H1 (cell line): Measurements from ENCODE around the gene LRBA. TPM values are rescaled to one million over a fixed set of nuclear protein-coding genes. Genes with fewer than 3 reads are reported as not detected.

Source experiments
- CTCF ChIA-PET: fragments of 300-600 bp; sonication (Branson Sonifier 250); formaldehyde crosslinking; loops from one replicate; lab custom pipeline; 2021; ENCODE audit not compliant: partially characterized antibody; lab: Charles Lee
- POLR2A ChIA-PET: fragments of 300-600 bp; sonication (Branson Sonifier 250); formaldehyde crosslinking; loops from one replicate; lab custom pipeline; 2021; ENCODE audit warnings: inconsistent platforms; ENCODE audit not compliant: partially characterized antibody; lab: Charles Lee
- DNase-seq, 2 experiments: peaks; one replicate each; pipeline versions ENCODE4 v3.0.0 to v3.0.0-alpha.2; 2010 to 2022; ENCODE audit warnings: low spot score in 2 of 2, low read depth in 1 of 2, mixed read lengths in 1 of 2
- FAIRE-seq: peaks from 2 replicates; lab custom pipeline; 2011; peaks lifted over from hg19 to GRCh38; lab: Jason Lieb, UNC
- H2AFZ ChIP-seq: 2 replicates; pipeline ENCODE4 v1.8.1; 2012; ENCODE audit warnings: low read length, inconsistent platforms
- H2AK5ac ChIP-seq: 2 replicates; pipeline ENCODE4 v1.6.1; 2013; ENCODE audit warnings: low read depth, low read length
- H2BK120ac ChIP-seq: replicated peaks from 2 replicates; pipeline ENCODE3; 2013; ENCODE audit warnings: low read depth, low read length, inconsistent platforms
- H2BK12ac ChIP-seq: 2 replicates; pipeline ENCODE4 v1.6.1; 2013; ENCODE audit warnings: low read depth, low read length
- H2BK15ac ChIP-seq: 2 replicates; pipeline ENCODE4 v1.6.1; 2013; ENCODE audit warnings: low read length
- H2BK20ac ChIP-seq: 2 replicates; pipeline ENCODE4 v1.6.1; 2013; ENCODE audit warnings: low read length
- H2BK5ac ChIP-seq: 2 replicates; pipeline ENCODE4 v1.6.1; 2013; ENCODE audit warnings: low read depth, low read length
- H3K14ac ChIP-seq: 2 replicates; pipeline ENCODE4 v1.6.1; 2013; ENCODE audit warnings: inconsistent platforms; ENCODE audit not compliant: insufficient read length
- H3K18ac ChIP-seq: 2 replicates; pipeline ENCODE4 v1.6.1; 2013; ENCODE audit warnings: low read length; ENCODE audit errors: extremely low read depth
- H3K23ac ChIP-seq: 2 replicates; pipeline ENCODE4 v1.6.1; 2013; ENCODE audit warnings: inconsistent platforms; ENCODE audit not compliant: insufficient read length
- H3K23me2 ChIP-seq: 2 replicates; pipeline ENCODE4 v1.6.1; 2013; ENCODE audit warnings: low read depth, low read length
- H3K27ac ChIP-seq: 2 replicates; pipeline ENCODE4 v1.6.1; 2011; ENCODE audit warnings: low read depth, low read length, inconsistent platforms
- H3K27me3 ChIP-seq, 4 experiments: replicated peaks in 1 of 4; 1 replicate in 1 of 4; 2 replicates in 3 of 4; pipeline versions ENCODE4 v1.6.1 to v1.8.1; 2011 to 2013; ENCODE audit warnings: low read length in 3 of 4, mild to moderate bottlenecking in 3 of 4, inconsistent platforms in 2 of 4, mixed read lengths in 2 of 4, moderate library complexity in 1 of 4; ENCODE audit not compliant: control insufficient read depth in 3 of 4, insufficient read depth in 3 of 4; ENCODE audit errors: extremely low read depth in 1 of 4
- H3K36me3 ChIP-seq, 4 experiments: 2 replicates each; pipeline versions ENCODE4 v1.6.1 to v1.8.1; 2011 to 2013; ENCODE audit warnings: mild to moderate bottlenecking in 4 of 4, low read length in 3 of 4, moderate library complexity in 2 of 4, control low read depth in 1 of 4, inconsistent platforms in 1 of 4; ENCODE audit not compliant: insufficient read depth in 4 of 4, control insufficient read depth in 2 of 4
- H3K4ac ChIP-seq: replicated peaks from 2 replicates; pipeline ENCODE3; 2013; ENCODE audit warnings: low read length, low read depth, mixed read lengths, inconsistent platforms; ENCODE audit not compliant: insufficient read length
- H3K4me1 ChIP-seq, 4 experiments: replicated peaks in 1 of 4; 1 replicate in 1 of 4; 2 replicates in 3 of 4; pipeline versions ENCODE4 v1.6.1 to v1.8.1; 2011 to 2013; ENCODE audit warnings: low read length in 3 of 4, inconsistent platforms in 2 of 4, mixed read lengths in 1 of 4; ENCODE audit not compliant: insufficient read depth in 4 of 4, control insufficient read depth in 3 of 4
- H3K4me2 ChIP-seq, 2 experiments: 2 replicates each; pipeline versions ENCODE4 v1.6.1 to v1.8.1; 2011 to 2013; ENCODE audit warnings: low read depth in 2 of 2, low read length in 2 of 2, control low read depth in 1 of 2, inconsistent platforms in 1 of 2, mild to moderate bottlenecking in 1 of 2; ENCODE audit not compliant: insufficient read depth in 1 of 2
- H3K4me3 ChIP-seq, 4 experiments: fragments of 200-600, 300-600 bp in 1 of 4; sonication (generic), shearing (Covaris generic), sonication (Bioruptor Twin) in 1 of 4; 2 replicates each; pipeline versions ENCODE4 v1.5.1 to v1.8.1; 2011 to 2016; ENCODE audit warnings: low read length in 4 of 4, low read depth in 3 of 4, control low read depth in 2 of 4, inconsistent platforms in 2 of 4, mild to moderate bottlenecking in 2 of 4, mixed read lengths in 1 of 4, moderate library complexity in 1 of 4; ENCODE audit not compliant: insufficient read depth in 2 of 4; ENCODE audit errors: extremely low read depth in 1 of 4
- H3K56ac ChIP-seq: replicated peaks from 2 replicates; pipeline ENCODE3; 2013; ENCODE audit warnings: low read depth, mild to moderate bottlenecking, mixed read lengths, low read length, inconsistent platforms; ENCODE audit not compliant: insufficient read length
- H3K79me1 ChIP-seq: 2 replicates; pipeline ENCODE4 v1.6.1; 2013; ENCODE audit warnings: low read depth, low read length, control low read depth
- H3K79me2 ChIP-seq, 2 experiments: 2 replicates each; pipeline versions ENCODE4 v1.6.1 to v1.8.1; 2012 to 2013; ENCODE audit warnings: low read length in 2 of 2, mild to moderate bottlenecking in 2 of 2, inconsistent platforms in 1 of 2; ENCODE audit not compliant: insufficient read depth in 2 of 2, control insufficient read depth in 1 of 2
- H3K9ac ChIP-seq, 4 experiments: replicated peaks in 1 of 4; 1 replicate in 1 of 4; 2 replicates in 3 of 4; pipeline versions ENCODE4 v1.6.1 to v1.8.1; 2011 to 2013; ENCODE audit warnings: low read depth in 3 of 4, low read length in 3 of 4, control low read depth in 2 of 4, mild to moderate bottlenecking in 2 of 4, moderate library complexity in 2 of 4, inconsistent platforms in 1 of 4; ENCODE audit errors: extremely low read depth in 1 of 4
- H3K9me3 ChIP-seq, 2 experiments: 2 replicates each; pipeline versions ENCODE4 v1.6.1 to v1.8.1; 2012 to 2013; ENCODE audit warnings: mild to moderate bottlenecking in 2 of 2, moderate library complexity in 2 of 2, control low read depth in 1 of 2, inconsistent platforms in 1 of 2, low read depth in 1 of 2, low read length in 1 of 2, mixed read lengths in 1 of 2; ENCODE audit not compliant: insufficient read depth in 2 of 2
- H4K20me1 ChIP-seq, 2 experiments: replicated peaks in 1 of 2; 2 replicates each; pipeline versions ENCODE3 to v1.8.1; 2011 to 2013; ENCODE audit warnings: inconsistent platforms in 2 of 2, low read length in 2 of 2, mild to moderate bottlenecking in 1 of 2; ENCODE audit not compliant: insufficient read depth in 2 of 2, control insufficient read depth in 1 of 2
- H4K5ac ChIP-seq: 2 replicates; pipeline ENCODE4 v1.6.1; 2013; ENCODE audit warnings: low read length, low read depth, mixed read lengths, inconsistent platforms; ENCODE audit not compliant: insufficient read length
- H4K8ac ChIP-seq: 2 replicates; pipeline ENCODE4 v1.8.0; 2013; ENCODE audit warnings: mild to moderate bottlenecking, moderate library complexity, low read length, inconsistent platforms; ENCODE audit not compliant: insufficient read depth; ENCODE audit errors: extremely low read depth
- H4K91ac ChIP-seq: replicated peaks from 2 replicates; pipeline ENCODE3; 2013; ENCODE audit warnings: low read length, mixed read lengths, inconsistent platforms; ENCODE audit not compliant: insufficient read length
- BCL11A ChIP-seq, 2 experiments: IDR thresholded peaks; one replicate each; pipeline ENCODE4 v1.6.1; 2011; ENCODE audit warnings: low read depth in 2 of 2, low read length in 2 of 2, mild to moderate bottlenecking in 2 of 2
- FOSL1 ChIP-seq: IDR thresholded peaks from 2 replicates; pipeline ENCODE4 v1.6.1; 2011; ENCODE audit warnings: mild to moderate bottlenecking, low read depth, low read length, moderate library complexity; ENCODE audit not compliant: insufficient read depth
- GTF2F1 ChIP-seq: IDR thresholded peaks from 2 replicates; pipeline ENCODE4 v1.6.1; 2012; ENCODE audit warnings: low read depth, low read length, improper control_type of control experiment, borderline replicate concordance
- POLR2AphosphoS5 ChIP-seq: IDR thresholded peaks from 2 replicates; pipeline ENCODE4 v1.6.1; 2011; ENCODE audit warnings: low read depth, low read length
- SAP30 ChIP-seq: fragments of 300-600 bp; sonication (generic); IDR thresholded peaks from 2 replicates; pipeline ENCODE4 v1.7.1; 2012; ENCODE audit warnings: low read length, moderate library complexity, mild to moderate bottlenecking, inconsistent platforms; ENCODE audit not compliant: insufficient read depth, insufficient replicate concordance
- TBP ChIP-seq: IDR thresholded peaks from 2 replicates; pipeline ENCODE4 v1.6.1; 2011; ENCODE audit warnings: low read depth, low read length, improper control_type of control experiment
- YY1 ChIP-seq: IDR thresholded peaks from 2 replicates; pipeline ENCODE4 v1.6.1; 2011; ENCODE audit warnings: low read depth, mild to moderate bottlenecking, low read length
- WGBS, 2 experiments: shearing (Covaris generic) in 1 of 2; methylation state at CpG; one replicate each; pipeline versions ENCODE4 v1.1.6 to v1.1.7; 2013 to 2015; ENCODE audit warnings: low lambda C conversion rate in 2 of 2, mixed read lengths in 2 of 2, inconsistent platforms in 1 of 2, low coverage in 1 of 2, missing lambda C conversion rate in 1 of 2; ENCODE audit not compliant: insufficient replicate concordance in 2 of 2, insufficient coverage in 1 of 2, insufficient read length in 1 of 2; ENCODE audit errors: extremely low coverage in 1 of 2, missing lambda C conversion rate in 1 of 2; 5-methylcytosine and 5-hydroxymethylcytosine counted together
- polyA plus RNA-seq, 7 experiments: library from polyadenylated mRNA; depleted of rRNA in 3 of 7; stranded (reverse) in 5 of 7; unstranded in 2 of 7; fragments of >200 nt in 5 of 7; fragments of 200-250 nt in 2 of 7; gene quantifications; 1 replicate in 5 of 7; 2 replicates in 1 of 7; 4 replicates in 1 of 7; pipeline versions ENCODE4 v1.2.1 to v1.2.3, GENCODE V29; 2011 to 2013; ENCODE audit warnings: missing spikeins in 2 of 7, mixed read lengths in 2 of 7
- total RNA-seq: library from RNA; stranded (reverse); fragmentation: NEBNext Ultra II Directional; extraction: Animal tissue kit (Norgen Biotek cat#: 25700); gene quantifications from 2 replicates; pipeline ENCODE4 v1.2.1, GENCODE V29; 2021
- TF ChIP-seq, protein P1 (sequence below): IDR thresholded peaks from 2 replicates; pipeline ENCODE4 v1.6.1; 2012; ENCODE audit warnings: low read length, inconsistent platforms

LRBA gene
- total and polyA plus RNA-seq, 2 of the 8 experiments (the other 6 are each of a cell fraction or from before 2014, with no cell fraction given), result 54.6 to 83.2 TPM

DNA sequence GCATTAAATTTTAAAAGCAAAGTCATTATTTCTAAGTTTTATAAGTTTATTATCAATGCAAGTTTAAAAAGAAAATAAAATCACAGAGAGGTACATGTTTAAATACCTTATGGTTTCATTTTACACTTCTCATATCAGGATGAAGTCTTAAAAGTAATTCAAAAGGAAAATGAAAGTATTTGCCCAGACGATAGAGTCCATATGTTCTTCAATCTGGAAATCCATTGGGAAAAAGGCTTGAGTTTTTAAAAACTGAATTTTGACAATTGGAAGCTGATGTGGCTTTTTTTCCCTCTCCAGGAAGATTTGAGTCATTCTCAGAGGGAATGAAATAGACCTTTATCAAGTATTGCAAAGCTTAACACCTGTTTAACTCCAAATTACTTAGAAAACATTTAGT, 396.0 kb downstream of the LRBA start:
- Histone ChIP-seq H3K56ac (no peak overlapping the region), H3K27ac (no peak overlapping the region), H3K4me1 (peaks cover 0 to 3% (median under 1%) of the 10 kb centered on the region in 4 experiments; a peak in 1 of 7 replicates), H4K8ac (no peak overlapping the region), H4K91ac (no peak overlapping the region), H2BK5ac (no peak overlapping the region), H3K23me2 (no peaks in the 10 kb centered on the region), H3K9me3 (no peaks in the 10 kb centered on the region), H3K4me3 (no peak overlapping the region), H4K5ac (no peak overlapping the region), H2AFZ (no peak overlapping the region), H3K79me1 (no peaks in the 10 kb centered on the region), H3K79me2 (no peaks in the 10 kb centered on the region), H3K36me3 (no peaks in the 10 kb centered on the region), H2BK20ac (no peak overlapping the region), H3K4ac (no peak overlapping the region), H4K20me1 (no peaks in the 10 kb centered on the region), H3K23ac (no peak overlapping the region), H2AK5ac (no peak overlapping the region), H3K9ac (no peak overlapping the region), H3K14ac (no peak overlapping the region), H3K18ac (no peak overlapping the region), H3K27me3 (no peaks in the 10 kb centered on the region), H2BK15ac (no peak overlapping the region), H2BK120ac (no peak overlapping the region), H3K4me2 (no peak overlapping the region), H2BK12ac (no peak overlapping the region)
- ChIA-PET POLR2A (interaction anchor here (0.9 kb wide), 1 partner anchor 150 kb away, joined by 4 read pairs; no protein-coding TSS in a partner anchor), CTCF (no interaction called here)
- TF ChIP-seq GTF2F1 (no peak), FOSL1 (no peak), TBP (no peak), SAP30 (no peak), YY1 (no peak), BCL11A (IDR thresholded peaks at IDR 0.05; ENCODE audit: low read depth in 2 of 2, low read length in 2 of 2) (no peak), POLR2AphosphoS5 (no peak)
- TF ChIP-seq, protein P1, sequence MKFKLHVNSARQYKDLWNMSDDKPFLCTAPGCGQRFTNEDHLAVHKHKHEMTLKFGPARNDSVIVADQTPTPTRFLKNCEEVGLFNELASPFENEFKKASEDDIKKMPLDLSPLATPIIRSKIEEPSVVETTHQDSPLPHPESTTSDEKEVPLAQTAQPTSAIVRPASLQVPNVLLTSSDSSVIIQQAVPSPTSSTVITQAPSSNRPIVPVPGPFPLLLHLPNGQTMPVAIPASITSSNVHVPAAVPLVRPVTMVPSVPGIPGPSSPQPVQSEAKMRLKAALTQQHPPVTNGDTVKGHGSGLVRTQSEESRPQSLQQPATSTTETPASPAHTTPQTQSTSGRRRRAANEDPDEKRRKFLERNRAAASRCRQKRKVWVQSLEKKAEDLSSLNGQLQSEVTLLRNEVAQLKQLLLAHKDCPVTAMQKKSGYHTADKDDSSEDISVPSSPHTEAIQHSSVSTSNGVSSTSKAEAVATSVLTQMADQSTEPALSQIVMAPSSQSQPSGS, result no peak
- FAIRE-seq (no peak), DNase-seq (no peak)
- WGBS, 2 experiments, result 87% methylated on average over 1 of the region's 1 CpG; no CpG with 5 or more reads in 1 of the 2 experiments
